Mesodermal cell (in vitro differentiated cells): ENCODE data around the gene PDZK1IP1.

Experiments used
- H3K27ac ChIP-seq: 2 replicates; pipeline ENCODE4 v1.7.0; 2013; ENCODE audit warnings: mild to moderate bottlenecking, low read depth, low read length, moderate library complexity; ENCODE audit not compliant: severe bottlenecking
- H3K36me3 ChIP-seq: 2 replicates; pipeline ENCODE4 v1.7.1; 2013; ENCODE audit warnings: mild to moderate bottlenecking, low read length, moderate library complexity; ENCODE audit not compliant: control insufficient read depth, insufficient read depth
- H3K4me1 ChIP-seq: one replicate; pipeline ENCODE4 v1.7.1; 2013; ENCODE audit warnings: mild to moderate bottlenecking, low read length; ENCODE audit not compliant: insufficient read depth, control insufficient read depth, poor library complexity, severe bottlenecking
- H3K4me3 ChIP-seq: 2 replicates; pipeline ENCODE4 v1.7.0; 2013; ENCODE audit warnings: low read length, control low read depth, mild to moderate bottlenecking; ENCODE audit not compliant: insufficient read depth, poor library complexity, severe bottlenecking; ENCODE audit errors: extremely low read depth
- H3K9me3 ChIP-seq: 2 replicates; pipeline ENCODE4 v1.7.1; 2013; ENCODE audit warnings: mild to moderate bottlenecking, low read length, moderate library complexity; ENCODE audit not compliant: control insufficient read depth
- WGBS, 2 experiments: methylation state at CpG; one replicate each; pipeline ENCODE4 v1.1.5; 2013; ENCODE audit warnings: missing lambda C conversion rate in 2 of 2; ENCODE audit not compliant: insufficient coverage in 2 of 2; 5-methylcytosine and 5-hydroxymethylcytosine counted together

The PDZK1IP1 gene

GRCh38 chr1:47229031-47229885, 39.4 kb upstream of the PDZK1IP1 start:
- 3 to 6% methylated on average over 11 to 13 of the region's 35 CpGs for WGBS, 2 experiments
- H3K4me3 ChIP-seq, result peak overlapping the region; percentile 37
- H3K9me3 ChIP-seq, result no peaks in the 10 kb centered on the region
- H3K4me1 ChIP-seq, result peaks cover 16% of the 10 kb centered on the region
- H3K27ac ChIP-seq, result no peak overlapping the region
- no peaks in the 10 kb centered on the region for H3K36me3 ChIP-seq

GRCh38 chr1:47228644-47229030, 38.8 kb upstream of the PDZK1IP1 start:
- Histone ChIP-seq H3K4me1 (peaks cover 14% of the 10 kb centered on the region), H3K36me3 (no peaks in the 10 kb centered on the region), H3K27ac (no peak overlapping the region), H3K9me3 (no peaks in the 10 kb centered on the region), H3K4me3 (peak overlapping the region; percentile 37)
- WGBS, 2 experiments, result 23 to 28% methylated on average over 8 to 11 of the region's 12 CpGs

- no peaks in the 10 kb centered on the region for H3K36me3 ChIP-seq
- H3K4me1 ChIP-seq, result peaks cover 14% of the 10 kb centered on the region
- no peaks in the 10 kb centered on the region for H3K9me3 ChIP-seq
- no peak overlapping the region for H3K4me3 ChIP-seq
- H3K27ac ChIP-seq, result no peak overlapping the region
- WGBS, 2 experiments, result 40 to 42% methylated on average over 4 to 5 of the region's 7 CpGs
Measured at GRCh38 chr1:47227341-47228232, 37.8 kb upstream of the PDZK1IP1 start.

DNA sequence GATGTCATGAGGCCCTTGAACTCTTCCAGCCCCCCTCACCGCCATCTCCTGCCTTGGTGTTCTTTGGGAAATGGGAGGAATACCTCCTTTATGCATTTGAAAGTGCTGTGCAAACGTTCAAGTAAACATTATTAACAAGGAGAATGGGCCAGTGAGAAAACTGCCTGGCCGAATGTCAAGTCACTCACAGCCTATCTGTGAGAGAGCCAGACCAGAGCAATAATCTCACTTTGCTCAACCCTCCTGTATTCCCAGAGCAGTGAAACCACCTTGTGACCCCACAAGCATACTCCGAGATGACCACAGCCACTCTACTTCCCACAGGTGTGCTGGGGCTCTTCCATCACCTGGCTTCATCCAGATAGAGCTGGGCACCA, 37.0 kb upstream of the PDZK1IP1 start:
- Histone ChIP-seq H3K4me3 (no peak overlapping the region), H3K36me3 (no peaks in the 10 kb centered on the region), H3K27ac (no peak overlapping the region), H3K4me1 (peaks cover 14% of the 10 kb centered on the region), H3K9me3 (no peaks in the 10 kb centered on the region)
- 48 to 49% methylated on average over 3 to 4 of the region's 4 CpGs for WGBS, 2 experiments

- 0% methylated on average over 4 to 6 of the region's 19 CpGs for WGBS, 2 experiments
- no peaks in the 10 kb centered on the region for H3K9me3 ChIP-seq
- H3K4me1 ChIP-seq, result peaks cover 10% of the 10 kb centered on the region
- no peak overlapping the region for H3K27ac ChIP-seq
- H3K36me3 ChIP-seq, result no peaks in the 10 kb centered on the region
- H3K4me3 ChIP-seq, result peak overlapping the region; percentile 31
Measured at GRCh38 chr1:47226121-47226838, 36.4 kb upstream of the PDZK1IP1 start.

GRCh38 chr1:47225430-47226100, 35.7 kb upstream of the PDZK1IP1 start:
- H3K36me3 ChIP-seq, result no peaks in the 10 kb centered on the region
- H3K9me3 ChIP-seq, result no peaks in the 10 kb centered on the region
- H3K4me1 ChIP-seq, result peaks cover 7% of the 10 kb centered on the region
- H3K4me3 ChIP-seq, result peak overlapping the region; percentile 31
- WGBS, 2 experiments, result 0 to 1% methylated on average over 44 to 66 of the region's 79 CpGs
- no peak overlapping the region for H3K27ac ChIP-seq

DNA sequence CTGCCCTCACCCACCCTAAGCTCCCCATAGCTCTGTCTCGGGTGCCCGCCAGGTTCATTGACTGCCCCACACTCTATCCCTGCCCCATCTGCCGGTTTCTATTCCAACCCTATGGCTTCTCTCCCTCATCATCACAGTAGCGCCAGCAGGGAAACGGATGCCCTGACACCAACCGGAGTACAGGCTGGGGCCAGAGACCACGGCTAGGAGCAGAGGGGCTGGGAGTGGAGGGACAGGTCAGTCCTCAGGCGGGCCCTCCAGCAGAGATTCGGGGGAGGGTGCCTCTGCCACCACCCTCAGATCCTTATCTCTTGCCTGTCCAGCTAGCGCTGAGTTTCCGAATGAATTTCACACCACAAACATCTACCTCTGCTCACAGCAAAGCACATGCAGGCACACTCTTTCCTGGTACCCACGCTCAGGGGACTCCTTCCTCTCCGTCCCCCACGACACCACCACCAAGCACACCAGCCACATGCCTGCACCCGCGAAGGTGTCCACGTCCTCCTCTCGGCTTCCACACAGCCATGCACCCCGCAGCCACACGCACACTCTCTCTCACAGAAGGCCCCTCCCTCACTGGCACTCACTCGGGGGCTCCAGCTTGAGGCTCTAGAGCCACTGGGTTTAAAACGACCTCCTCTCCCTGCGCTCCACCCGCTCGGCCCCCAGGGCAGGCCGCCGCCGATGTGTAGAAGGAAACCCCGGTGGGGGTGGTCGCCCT, 35.0 kb upstream of the PDZK1IP1 start:
- Histone ChIP-seq H3K36me3 (no peaks in the 10 kb centered on the region), H3K4me1 (peaks cover 2% of the 10 kb centered on the region), H3K27ac (no peak overlapping the region), H3K9me3 (no peaks in the 10 kb centered on the region), H3K4me3 (peak overlapping the region; percentile 31)
- WGBS, 2 experiments, result 0 to 1% methylated on average over 13 to 15 of the region's 30 CpGs

GRCh38 chr1:47223921-47224675, 34.3 kb upstream of the PDZK1IP1 start:
- Histone ChIP-seq H3K4me3 (peak overlapping the region; percentile 31), H3K27ac (no peak overlapping the region), H3K36me3 (no peaks in the 10 kb centered on the region), H3K9me3 (no peaks in the 10 kb centered on the region), H3K4me1 (no peaks in the 10 kb centered on the region)
- 33 to 35% methylated on average over 1 to 4 of the region's 9 CpGs for WGBS, 2 experiments

DNA sequence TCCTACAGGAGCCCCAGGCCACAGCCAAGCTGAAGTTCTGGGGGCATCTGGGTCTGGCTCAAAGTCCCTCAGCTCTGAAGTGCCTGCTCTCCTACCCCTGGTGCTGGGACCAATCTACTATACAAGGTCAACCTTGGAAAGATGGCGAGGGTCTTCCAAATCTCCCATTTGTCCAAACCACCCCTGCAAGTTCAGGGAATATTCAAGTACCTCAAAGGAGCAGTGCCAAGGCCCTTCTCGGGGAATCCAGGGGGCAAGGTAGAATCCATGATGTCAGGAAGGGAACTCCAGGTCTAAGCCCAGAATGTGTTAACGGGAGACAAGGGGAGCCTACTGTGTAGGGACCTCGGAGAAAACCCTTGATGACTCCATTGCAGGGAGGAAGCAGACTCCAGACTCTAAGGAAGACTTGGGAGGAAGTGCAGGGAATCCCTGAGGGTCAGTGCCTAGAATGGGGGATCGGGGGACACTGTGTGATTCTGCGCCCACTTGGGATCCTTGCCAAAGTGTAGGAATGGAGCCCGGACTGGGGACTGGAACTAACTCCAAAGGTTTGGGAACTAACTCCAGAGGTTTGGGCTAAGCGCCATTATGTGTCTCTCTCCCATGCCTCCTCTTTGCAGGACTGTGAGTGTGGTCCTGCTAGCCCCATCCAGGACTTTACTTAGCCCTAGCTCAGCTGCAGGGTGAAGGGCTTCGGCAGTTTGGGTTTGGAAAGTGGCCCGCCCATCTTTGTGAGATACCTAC, 33.5 kb upstream of the PDZK1IP1 start:
- Histone ChIP-seq H3K27ac (no peak overlapping the region), H3K4me1 (no peaks in the 10 kb centered on the region), H3K9me3 (no peaks in the 10 kb centered on the region), H3K36me3 (no peaks in the 10 kb centered on the region), H3K4me3 (no peak overlapping the region)
- 56 to 65% methylated on average over 7 to 8 of the region's 10 CpGs for WGBS, 2 experiments
